Stimulated activated CD8-positive, alpha-beta memory T cell treated with anti-CD3 and anti-CD28 coated beads, Interleukin-15, amount 100 ng/mL, for 24 hours (primary cell): ENCODE results near the gene HBZ.
"Not testable (repeated sequence)": the region's sequence is repeated elsewhere in the genome, so short reads cannot be mapped to it uniquely, and the experiment has no call there.

Experiments
- DNase-seq: peaks from one replicate; pipeline ENCODE4 v3.0.0-alpha.2; 2020; ENCODE audit warnings: low read depth

The HBZ gene

DNA sequence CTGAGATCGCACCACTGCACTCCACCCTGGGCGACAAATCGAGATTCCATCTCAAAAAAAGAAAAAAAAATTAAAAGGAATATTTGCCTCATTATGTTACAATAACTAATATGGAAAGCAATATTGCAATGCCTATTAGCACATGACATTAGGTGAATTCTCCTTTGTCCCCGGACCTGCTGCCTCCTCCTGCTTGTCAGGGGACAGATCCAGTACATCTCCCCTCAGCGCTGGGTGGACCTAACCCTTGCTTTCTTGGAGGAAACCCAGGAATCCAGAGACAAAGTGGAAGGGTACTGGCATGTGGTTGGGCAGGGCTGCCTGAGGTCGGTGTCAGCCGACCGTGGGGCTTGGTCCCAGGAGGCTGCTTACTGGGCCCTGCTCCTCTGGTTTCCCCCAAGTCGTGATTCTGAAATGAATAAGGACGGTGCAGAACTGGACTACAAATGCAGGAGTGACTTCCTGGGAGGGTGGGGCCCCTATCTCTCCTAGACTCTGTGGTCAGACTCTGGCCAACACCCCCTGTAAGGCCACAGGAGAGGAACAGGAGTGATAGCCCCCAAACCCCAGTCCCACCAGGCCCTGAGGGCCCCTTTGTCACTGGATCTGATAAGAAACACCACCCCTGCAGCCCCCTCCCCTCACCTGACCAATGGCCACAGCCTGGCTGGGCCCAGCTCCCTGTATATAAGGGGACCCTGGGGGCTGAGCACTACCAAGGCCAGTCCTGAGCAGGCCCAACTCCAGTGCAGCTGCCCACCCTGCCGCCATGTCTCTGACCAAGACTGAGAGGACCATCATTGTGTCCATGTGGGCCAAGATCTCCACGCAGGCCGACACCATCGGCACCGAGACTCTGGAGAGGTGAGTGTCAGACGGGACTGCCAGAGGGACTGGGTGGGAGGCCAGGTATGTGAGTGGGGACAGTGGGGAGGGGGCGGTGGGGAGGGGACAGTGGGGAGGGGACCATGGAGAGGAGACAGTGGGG lies at the start of gene HBZ:
HBZ (plus strand) TSS at position 504 of the 988 bp plus-strand sequence; CDS start at position 770, 266 bp downstream.
- no peak for DNase-seq

DNA sequence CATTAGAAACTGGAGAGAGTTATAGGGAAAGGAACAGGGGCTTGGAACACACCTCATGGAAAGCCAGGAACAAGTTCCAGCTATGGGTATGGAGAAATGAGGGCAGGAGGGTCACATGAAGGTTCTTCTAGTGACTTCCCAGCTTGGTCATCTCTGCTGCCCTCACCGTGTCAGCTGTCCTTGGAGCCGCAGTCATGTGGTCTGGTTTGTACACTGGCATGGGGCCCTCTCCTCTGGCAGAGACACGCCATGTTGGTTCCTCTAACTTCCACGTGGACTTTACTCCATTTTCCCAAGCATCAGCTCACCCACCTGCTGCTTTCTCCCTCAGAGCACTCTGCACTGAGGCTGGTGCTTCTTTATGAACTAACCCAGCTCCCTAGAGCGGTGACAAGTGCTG lies 48.1 kb upstream of the HBZ start:
- no peak for DNase-seq

DNA sequence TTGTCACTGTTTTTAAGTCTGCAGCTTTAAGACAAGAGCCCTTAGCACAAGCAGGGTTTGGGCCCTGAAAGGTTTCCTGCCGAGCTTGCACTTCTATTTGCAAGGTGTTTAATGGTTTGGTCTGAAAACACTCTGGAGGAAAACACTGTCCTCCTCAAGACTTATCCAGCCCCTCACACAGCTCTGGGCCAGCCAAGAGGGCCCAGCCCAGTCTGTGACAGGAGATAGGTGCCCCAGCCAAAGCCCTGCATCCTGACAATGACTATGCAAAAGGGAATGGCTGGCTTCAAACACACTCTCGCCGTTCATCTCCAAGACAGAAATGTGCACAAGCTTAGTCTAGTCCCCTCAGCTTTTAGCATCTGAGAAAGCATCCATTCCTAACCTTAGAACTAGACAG lies 47.5 kb upstream of the HBZ start:
- no peak for DNase-seq

- no peak for DNase-seq
Observed at GRCh38 chr16:105521-105920, 46.9 kb upstream of the HBZ start.

GRCh38 chr16:106623-107324 lies 45.7 kb upstream of the HBZ start:
- DNase-seq: peak; percentile 15

DNA sequence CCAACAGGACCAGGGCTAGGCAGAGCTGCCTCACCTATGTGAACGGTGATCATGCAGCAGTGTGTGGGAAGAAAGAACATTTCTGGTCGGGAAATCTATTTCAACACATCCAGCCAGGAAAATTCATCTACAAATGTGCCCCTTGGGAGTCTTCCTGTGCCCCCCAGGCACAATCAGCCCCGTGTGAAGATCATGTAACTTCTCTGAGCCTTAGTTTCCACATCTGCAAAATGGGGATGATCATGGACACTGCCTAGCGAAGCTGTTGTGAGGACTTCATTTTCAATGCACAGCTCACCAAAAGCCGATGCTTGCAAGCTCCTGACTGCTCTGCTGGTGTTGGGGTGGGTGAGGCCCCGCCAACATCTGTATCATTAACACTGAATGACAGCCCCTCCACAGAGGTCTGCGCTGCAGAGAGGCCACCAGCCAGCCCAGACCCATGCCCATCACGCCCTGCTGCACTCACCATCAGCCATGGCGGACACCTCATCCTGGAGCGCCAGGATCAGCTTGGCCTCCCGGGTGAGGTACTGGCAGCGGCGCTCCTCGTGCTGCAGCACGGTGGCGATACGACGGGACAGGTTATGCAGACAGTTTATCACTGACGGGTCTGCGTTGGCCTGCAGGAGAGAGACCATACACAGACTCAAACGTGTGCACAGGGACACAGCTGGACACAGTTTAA lies 40.1 kb upstream of the HBZ start:
- DNase-seq: no peak

DNA sequence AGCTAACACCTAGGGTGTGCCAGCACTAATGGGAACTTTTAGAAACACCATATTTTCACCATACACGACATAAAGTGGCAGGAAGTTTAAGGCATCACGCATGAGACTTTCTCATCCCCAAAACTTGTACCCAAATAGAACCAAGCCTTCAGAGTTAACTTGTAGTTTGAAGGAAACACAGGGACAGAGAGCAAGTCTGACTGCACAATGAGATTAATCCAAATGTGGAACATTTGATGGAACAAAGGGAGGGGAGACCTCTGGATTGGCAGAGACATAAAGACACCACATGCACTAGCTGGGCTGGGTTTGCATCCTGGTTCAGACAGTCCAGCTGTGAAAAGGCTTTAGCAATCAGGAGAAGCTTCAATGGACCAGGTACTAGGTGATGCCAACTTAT lies 38.1 kb upstream of the HBZ start:
- DNase-seq: no peak

GRCh38 chr16:116015-116414 lies 36.4 kb upstream of the HBZ start:
- DNase-seq: no peak

DNA sequence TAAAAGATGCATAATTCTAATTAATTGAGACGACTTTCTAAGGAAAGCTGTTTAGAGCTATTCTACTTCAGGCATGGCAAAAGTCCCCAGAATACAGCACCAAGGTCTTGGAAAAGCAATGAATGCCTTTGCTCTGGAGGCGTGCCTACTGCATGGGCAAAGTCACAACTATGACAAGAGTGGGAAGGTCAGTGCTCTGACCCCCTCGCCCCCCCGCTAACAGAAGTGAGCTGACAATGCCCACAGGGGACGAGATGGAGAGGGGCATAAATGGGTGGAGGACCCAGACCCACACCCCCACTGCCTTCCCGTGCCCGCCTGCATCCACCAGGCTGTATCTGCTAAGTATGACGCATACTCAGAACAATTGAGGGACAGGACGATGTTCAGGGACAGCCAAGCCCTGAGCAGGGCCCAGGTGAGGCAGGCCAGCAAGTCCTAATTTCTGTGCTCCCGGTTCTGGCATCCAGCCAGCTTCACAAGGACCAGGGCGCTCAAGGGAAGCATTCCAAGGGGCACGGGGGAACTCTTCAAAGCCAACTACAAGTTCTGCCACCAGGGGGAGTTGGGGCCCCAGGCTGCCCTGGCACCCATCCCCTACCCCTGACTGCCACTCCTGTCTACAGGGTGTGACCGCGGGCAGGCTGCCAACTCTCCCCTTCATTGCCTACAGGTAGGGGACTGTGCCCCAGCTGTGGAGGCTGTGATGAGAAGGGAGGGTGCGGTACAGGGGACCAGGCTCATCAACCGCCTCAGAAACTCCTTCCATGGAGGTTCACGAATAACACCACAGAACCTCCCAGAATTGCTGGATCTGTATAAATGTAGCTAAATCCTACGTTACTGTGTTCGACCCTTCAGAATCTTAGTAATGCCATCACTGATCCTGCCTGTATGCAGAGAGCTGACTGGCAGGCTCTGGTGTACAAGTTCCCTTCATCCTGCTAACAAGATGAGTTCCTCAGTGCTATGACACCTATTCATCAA lies 34.8 kb upstream of the HBZ start:
- peak; percentile 25 for DNase-seq

DNA sequence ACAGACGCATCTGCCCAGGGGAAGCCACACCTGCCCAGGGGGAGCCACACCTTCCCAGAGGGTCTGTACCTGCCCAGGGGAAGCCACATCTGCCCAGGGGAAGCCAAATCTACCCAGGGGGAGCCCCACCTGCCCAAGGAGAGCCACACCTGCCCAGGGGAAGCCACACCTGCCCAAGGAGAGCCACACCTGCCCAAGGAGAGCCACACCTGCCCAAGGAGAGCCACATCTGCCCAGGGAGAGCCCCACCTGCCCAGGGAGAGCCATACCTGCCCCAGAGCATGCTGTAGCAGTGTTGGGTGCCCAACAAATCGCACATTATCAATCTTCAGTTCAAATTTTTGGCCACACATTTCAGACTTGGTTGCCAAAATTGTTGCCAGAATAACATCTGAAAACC lies 33.6 kb upstream of the HBZ start:
- DNase-seq: no peak

- no peak for DNase-seq
Observed at GRCh38 chr16:119295-119694, 33.1 kb upstream of the HBZ start.

GRCh38 chr16:119835-120491 lies 32.5 kb upstream of the HBZ start:
- DNase-seq: no peak

DNA sequence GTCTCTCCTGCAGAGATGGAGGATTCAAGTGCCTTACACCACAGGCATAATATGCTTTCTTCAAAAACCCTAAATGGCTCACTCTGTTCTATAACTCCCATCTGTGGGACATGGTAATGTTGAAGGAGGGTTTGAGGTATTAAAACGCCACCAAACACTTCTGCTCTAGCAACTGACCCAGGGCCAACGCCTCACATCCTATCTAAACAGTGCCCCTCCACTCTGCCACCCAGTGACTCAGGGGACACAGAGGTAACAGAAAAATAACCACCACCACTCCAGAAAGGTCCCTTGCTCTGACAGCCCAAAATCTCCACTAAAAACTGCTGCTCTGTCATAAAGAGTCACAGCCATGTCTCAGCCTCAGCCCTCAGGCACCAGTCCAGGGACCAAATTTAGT lies 31.7 kb upstream of the HBZ start:
- DNase-seq: no peak

GRCh38 chr16:122361-122760 lies 30.1 kb upstream of the HBZ start:
- no peak for DNase-seq

DNA sequence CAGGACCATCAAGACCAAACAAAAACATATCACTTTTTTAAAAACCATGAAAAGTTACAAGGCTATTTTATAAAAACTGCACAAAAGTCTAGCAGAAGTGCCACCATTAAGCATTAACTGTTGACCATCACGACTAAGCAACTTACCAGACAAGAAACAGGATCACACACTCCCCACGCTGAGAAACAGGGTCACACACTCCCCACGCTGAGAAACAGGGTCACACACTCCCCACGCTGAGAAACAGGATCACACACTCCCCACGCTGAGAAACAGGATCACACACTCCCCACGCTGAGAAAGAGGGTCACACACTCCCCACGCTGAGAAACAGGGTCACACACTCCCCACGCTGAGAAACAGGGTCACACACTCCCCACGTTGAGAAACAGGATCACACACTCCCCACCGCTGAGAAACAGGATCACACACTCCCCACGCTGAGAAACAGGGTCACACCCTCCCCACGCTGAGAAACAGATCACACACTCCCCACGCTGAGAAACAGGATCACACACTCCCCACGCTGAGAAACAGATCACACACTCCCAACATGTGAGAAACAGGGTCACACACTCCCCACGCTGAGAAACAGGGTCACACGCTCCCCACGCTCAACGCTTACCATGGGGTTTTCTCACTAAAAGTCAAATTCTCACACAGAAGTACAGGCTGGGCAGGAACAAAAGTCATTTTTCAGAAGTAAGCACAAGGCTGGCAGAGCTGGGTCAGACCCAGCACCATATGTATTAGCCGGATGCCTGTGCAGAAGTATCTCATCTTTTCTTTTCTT lies 28.7 kb upstream of the HBZ start:
- not testable (repeated sequence) for DNase-seq

DNA sequence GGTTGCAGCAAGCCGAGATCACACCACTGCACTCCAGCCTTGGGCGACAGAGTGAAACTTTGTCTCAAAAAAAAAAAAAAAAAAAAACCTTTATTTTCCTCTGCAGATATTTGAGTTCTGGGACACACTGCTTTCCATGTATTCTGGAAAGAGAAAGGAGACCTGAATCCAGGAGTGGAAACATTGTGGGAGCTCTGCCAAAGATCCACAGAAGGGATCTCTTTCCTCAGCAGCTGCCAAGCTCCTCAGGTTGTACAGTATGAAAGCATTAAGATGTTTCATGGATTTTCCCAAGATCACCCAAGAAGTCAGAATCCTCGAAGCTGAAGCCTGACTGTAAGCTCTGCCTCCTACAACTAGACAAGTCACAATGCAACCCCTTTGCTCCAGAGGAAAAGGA lies 27.4 kb upstream of the HBZ start:
- no peak for DNase-seq

DNA sequence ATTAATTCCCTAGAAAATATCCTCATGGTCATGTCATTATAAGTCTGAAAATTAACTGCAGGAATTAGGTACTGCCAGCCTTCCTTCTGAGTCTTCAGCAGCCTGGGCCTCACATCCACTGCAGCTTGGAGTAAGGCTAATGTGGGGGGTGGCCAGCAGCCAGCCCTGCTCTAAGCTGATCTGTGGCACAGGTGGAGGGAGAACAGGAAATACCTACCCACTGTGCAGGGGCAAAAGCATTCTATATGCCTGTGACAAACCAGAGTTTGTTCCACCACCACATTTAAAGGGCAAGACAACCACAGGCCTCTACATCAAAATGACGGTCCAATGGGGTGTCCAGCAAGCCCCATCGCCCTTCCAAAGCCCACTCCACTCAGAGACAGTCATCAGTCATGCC lies 23.4 kb upstream of the HBZ start:
- DNase-seq: no peak

GRCh38 chr16:130533-131173 lies 21.8 kb upstream of the HBZ start:
- no peak for DNase-seq

DNA sequence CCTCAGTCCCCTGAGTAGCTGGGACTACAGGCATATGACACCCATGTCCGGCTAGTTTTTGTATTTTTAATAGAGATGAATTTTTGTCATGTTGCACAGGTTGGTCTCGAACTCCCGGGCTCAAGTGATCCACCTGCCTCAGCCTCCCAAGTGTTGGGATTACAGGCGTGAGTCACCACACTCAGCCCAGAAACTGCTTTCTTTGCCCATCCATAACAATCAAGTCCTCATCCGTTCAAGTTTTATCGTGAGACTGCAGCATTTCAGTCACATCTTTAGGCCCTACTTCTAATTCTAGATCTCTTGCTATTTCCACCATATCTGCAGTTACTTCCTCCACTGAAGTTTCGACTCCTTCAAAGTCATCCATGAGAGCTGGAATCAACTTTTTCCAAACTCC lies 20.3 kb upstream of the HBZ start:
- DNase-seq: no peak

DNA sequence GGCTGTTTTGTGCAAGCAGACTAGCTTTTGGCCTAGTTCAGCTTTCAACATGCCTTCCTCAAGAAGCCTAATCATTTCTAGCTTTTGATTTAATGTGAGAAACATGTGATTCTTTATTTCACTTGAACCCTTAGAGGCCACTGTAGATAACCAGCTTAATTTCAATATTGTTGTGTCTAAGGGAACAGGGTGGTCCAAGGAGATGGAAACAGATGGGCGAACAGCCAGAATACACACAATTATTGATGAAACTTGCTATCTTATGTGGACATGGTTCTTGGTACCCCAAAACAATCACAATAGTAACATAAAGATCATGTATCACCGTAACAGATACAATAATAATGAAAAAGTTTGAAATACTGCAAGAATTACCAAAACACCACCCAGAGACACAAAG lies 18.7 kb upstream of the HBZ start:
- DNase-seq: no peak
